ENCODE measurements around the gene MRPS21.

Gene MRPS21

DNA sequence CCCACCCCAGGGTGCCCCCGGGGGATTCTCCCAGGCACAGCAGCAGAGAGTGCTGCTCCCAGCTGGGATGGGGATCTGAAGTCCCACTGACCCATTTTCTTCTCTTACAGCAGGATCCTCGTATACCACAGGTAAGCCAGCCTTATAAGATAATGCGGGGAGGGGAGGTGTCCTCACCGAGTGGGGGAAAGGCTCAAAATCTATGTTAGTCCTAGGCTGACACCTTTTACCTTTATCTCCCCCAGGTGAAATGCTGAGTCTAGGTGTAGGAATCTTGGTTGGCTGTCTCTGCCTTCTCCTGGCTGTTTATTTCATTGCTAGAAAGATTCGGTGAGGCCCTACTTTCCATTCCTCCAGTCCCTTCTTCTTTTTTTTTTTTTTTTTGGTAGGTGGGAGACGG is 30.1 kb upstream of the MRPS21 start:
- TF ChIP-seq POLR2A (IDR thresholded peaks at IDR 0.05; ENCODE audit: low read depth, low read length) = no peak
- TF ChIP-seq POLR2AphosphoS5 (IDR thresholded peaks at IDR 0.05; ENCODE audit: low read depth, low read length) = peak; percentile 55; the same call in 1 of the 2 replicates
- no peak for FAIRE-seq
- DNase-seq (ENCODE audit: insufficient read length) = no peak

DNA sequence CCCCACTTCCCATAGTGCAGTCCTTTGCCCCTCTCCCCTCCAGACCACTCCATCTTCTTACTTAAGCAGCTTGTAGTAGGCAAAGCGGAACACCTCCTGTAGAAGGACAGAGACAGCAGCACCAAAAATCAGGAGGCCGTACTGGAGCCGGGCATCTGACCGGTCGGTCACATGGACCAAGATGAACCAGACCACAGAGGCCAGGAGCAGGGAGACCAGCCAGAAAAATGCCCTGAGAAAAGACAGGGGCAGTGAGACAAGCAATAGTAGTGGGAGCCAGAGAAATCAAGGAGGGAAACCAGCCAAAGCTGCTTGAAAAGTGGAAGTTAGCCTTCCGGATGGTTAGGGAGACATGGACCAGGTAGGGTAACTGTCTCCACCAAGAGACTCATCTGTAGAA is 25.8 kb upstream of the MRPS21 start:
- TF ChIP-seq POLR2A (IDR thresholded peaks at IDR 0.05; ENCODE audit: low read depth, low read length) = no peak
- no peak for TF ChIP-seq TAF1 (IDR thresholded peaks at IDR 0.05; ENCODE audit: borderline replicate concordance, low read depth, low read length)
- TF ChIP-seq POLR2AphosphoS5 (IDR thresholded peaks at IDR 0.05; ENCODE audit: low read depth, low read length) = no peak
- DNase-seq (ENCODE audit: insufficient read length) (no peak), FAIRE-seq (no peak)

DNA sequence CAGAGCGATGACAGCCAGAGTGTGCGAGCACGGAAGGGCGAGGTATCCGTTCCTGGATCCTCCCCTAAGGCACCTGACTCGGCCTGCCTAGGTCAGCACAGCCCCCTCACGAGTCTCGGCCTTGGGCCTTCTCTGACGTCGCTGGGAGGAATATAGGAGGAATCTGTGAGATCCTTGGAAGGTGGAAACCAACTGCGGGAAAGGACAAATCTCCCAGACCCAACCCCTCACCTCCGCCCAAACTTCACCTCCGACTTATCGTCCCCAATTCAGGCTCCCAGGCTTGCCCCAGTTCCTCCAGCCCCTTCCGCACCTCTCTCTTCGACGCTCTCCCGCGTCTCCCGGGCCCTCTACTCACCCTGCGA is 25.3 kb upstream of the MRPS21 start:
- no peak for FAIRE-seq
- TF ChIP-seq TAF1 (IDR thresholded peaks at IDR 0.05; ENCODE audit: borderline replicate concordance, low read depth, low read length) = no peak
- TF ChIP-seq POLR2AphosphoS5 (IDR thresholded peaks at IDR 0.05; ENCODE audit: low read depth, low read length) = no peak
- no peak for TF ChIP-seq POLR2A (IDR thresholded peaks at IDR 0.05; ENCODE audit: low read depth, low read length)
- DNase-seq (ENCODE audit: insufficient read length) = peak; percentile 40

DNA sequence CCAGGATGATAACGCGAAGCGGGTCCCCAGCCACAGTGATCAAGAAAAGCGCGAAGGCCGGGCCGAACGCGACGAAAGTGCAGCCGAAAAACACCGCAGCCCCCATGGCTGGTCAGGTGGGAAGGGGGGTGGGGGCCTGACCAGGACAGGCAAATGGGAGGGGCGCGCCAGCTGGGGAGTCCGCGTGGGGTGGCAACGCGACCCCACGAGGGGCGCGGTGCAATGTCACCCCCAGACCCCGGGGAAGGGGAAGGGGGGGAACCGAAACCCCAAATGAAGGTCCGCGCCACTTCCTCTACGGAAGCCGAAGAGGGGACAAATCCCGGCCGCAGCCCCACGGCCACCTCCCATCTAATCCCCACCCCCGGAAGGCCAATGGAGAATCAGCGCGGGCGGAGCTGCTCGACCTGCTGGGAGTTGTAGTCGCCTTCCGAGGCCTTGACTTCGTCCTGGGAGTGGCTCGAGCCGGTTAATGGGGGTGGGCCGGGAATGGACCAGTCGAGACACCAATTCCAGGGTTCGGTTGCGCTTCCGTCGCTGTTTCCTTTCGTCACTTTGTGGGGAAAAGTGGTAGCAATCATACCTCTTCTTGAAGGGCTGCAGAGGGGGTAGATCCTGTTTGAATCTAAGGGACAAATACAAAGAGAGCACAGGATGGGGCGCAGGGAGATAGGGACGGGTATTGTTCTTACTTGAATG is 24.8 kb upstream of the MRPS21 start, which contains the start of gene APH1A:
Gene APH1A (minus strand): TSS at position 312 of the 699 bp plus-strand sequence. CDS start 206 bp downstream, at position 106.
- FAIRE-seq (peak; percentile 95), DNase-seq (ENCODE audit: insufficient read length) (peak; percentile 98)
- TF ChIP-seq TAF1 (IDR thresholded peaks at IDR 0.05; ENCODE audit: borderline replicate concordance, low read depth, low read length) (peak; percentile 47), POLR2A (IDR thresholded peaks at IDR 0.05; ENCODE audit: low read depth, low read length) (peak; percentile 62), POLR2AphosphoS5 (IDR thresholded peaks at IDR 0.05; ENCODE audit: low read depth, low read length) (peak; percentile 34)

DNA sequence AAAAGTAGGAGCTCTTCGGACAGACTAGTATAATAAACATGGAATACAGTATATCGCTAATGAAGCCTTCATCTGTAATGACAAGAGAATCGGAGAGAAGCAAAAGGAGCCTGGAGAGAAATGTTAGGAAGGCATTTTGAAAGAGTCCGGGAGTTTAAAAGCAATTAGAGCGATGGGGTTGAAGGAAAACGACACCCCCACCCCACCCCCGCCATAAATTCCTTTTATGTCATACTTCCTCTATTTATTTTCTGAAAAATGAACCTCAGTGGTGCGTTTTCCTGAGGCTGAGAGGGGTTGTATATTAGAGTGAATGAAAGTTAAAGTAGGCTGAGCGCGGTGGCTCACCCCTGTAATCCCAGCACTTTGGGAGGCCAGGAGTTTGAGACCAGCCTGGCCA is 24.2 kb upstream of the MRPS21 start:
- DNase-seq (ENCODE audit: insufficient read length) (no peak), FAIRE-seq (no peak)
- no peak for TF ChIP-seq TAF1 (IDR thresholded peaks at IDR 0.05; ENCODE audit: borderline replicate concordance, low read depth, low read length)
- no peak for TF ChIP-seq POLR2A (IDR thresholded peaks at IDR 0.05; ENCODE audit: low read depth, low read length)
- no peak for TF ChIP-seq POLR2AphosphoS5 (IDR thresholded peaks at IDR 0.05; ENCODE audit: low read depth, low read length)

GRCh38 chr1:150271291-150271959 is 22.2 kb upstream of the MRPS21 start:
- no peak for FAIRE-seq
- no peak for TF ChIP-seq POLR2A (IDR thresholded peaks at IDR 0.05; ENCODE audit: low read depth, low read length)
- no peak for TF ChIP-seq TAF1 (IDR thresholded peaks at IDR 0.05; ENCODE audit: borderline replicate concordance, low read depth, low read length)
- TF ChIP-seq POLR2AphosphoS5 (IDR thresholded peaks at IDR 0.05; ENCODE audit: low read depth, low read length) = no peak
- DNase-seq (ENCODE audit: insufficient read length) = no peak

- TF ChIP-seq TAF1 (IDR thresholded peaks at IDR 0.05; ENCODE audit: borderline replicate concordance, low read depth, low read length) (no peak), POLR2A (IDR thresholded peaks at IDR 0.05; ENCODE audit: low read depth, low read length) (no peak), POLR2AphosphoS5 (IDR thresholded peaks at IDR 0.05; ENCODE audit: low read depth, low read length) (no peak)
- FAIRE-seq = no peak
Observed at GRCh38 chr1:150273311-150273710, 20.4 kb upstream of the MRPS21 start.

DNA sequence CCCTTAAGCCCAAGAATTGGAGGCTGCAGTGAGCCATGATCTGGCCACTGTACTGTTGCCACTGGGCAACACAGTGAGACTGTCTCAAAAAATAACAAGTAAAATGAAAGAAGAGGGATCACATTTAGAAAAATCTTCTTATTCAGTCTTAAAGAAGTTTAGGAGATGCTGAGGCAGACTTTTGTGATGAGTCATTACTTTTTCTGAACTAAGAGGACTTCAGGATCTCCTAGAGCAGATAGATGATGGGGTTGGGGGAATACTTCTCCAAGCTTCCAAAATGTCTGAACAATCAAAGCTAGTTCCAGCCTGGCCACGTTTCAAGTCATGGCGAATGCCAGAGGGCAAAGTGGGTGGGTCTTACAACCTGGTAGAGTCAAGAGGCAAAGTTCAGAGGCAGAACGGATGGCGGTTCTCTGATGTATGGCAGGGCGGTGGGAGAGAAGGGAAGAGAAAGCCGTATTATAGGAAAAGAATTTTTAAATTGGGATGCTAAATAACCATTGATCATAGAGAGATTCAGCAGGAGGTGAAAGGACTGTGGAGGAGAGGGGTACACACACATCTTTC is 13.4 kb upstream of the MRPS21 start:
- FAIRE-seq (no peak), DNase-seq (ENCODE audit: insufficient read length) (no peak)
- TF ChIP-seq POLR2A (IDR thresholded peaks at IDR 0.05; ENCODE audit: low read depth, low read length) = no peak
- no peak for TF ChIP-seq POLR2AphosphoS5 (IDR thresholded peaks at IDR 0.05; ENCODE audit: low read depth, low read length)

More at GRCh38 chr1:150273311-150273710, 20.4 kb upstream of the MRPS21 start:
- DNase-seq (ENCODE audit: insufficient read length) = no peak

GRCh38 chr1:150281221-150281757 is 12.4 kb upstream of the MRPS21 start:
- TF ChIP-seq POLR2A (IDR thresholded peaks at IDR 0.05; ENCODE audit: low read depth, low read length) (no peak), TAF1 (IDR thresholded peaks at IDR 0.05; ENCODE audit: borderline replicate concordance, low read depth, low read length) (no peak), POLR2AphosphoS5 (IDR thresholded peaks at IDR 0.05; ENCODE audit: low read depth, low read length) (no peak)
- FAIRE-seq (peak; percentile 21), DNase-seq (ENCODE audit: insufficient read length) (no peak)

DNA sequence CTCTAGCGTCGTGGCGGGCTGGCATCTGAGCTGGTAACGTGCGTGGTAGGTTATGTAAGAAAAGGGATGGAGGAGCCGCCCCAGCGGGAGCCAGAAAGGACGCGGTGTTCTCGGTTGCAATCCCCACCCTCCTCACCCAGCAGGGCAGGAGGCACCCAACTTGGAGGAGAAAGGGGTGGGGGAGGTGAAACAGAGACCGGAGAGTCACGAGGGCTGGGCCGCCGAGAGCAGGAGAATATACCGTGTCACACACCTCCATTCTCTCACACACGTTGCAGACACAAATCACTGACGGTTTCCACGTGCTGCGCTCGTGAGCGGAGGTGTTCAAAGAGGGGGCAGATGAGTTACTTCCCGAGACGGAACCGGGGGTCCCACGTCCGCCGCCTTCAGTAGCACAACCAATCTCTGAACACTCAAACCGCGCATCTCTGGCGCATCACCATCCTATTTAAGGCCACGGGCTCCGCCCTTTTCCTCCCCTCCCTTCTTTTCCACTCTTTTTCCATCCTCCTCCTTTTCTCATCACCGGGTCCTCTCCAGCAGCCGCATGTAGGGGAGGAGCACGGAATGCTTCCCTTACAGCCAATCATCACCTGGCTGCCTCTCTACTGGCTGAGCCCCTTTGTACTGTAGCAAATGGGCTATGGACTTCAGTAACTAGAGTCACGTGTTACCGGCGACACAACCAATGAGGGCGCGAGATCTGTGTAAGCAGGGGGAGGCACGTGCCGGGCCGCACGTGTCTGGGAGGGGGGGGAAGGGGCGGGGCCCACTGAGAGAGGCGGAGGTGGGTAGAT is 11.7 kb upstream of the MRPS21 start, which contains the start of gene CIART:
Gene CIART (plus strand): TSS at position 797 of the 800 bp plus-strand sequence. CDS start 714 bp downstream, outside the sequence.
- FAIRE-seq (peak; percentile 86), DNase-seq (ENCODE audit: insufficient read length) (peak; percentile 39)
- TF ChIP-seq TAF1 (IDR thresholded peaks at IDR 0.05; ENCODE audit: borderline replicate concordance, low read depth, low read length) = no peak
- TF ChIP-seq POLR2AphosphoS5 (IDR thresholded peaks at IDR 0.05; ENCODE audit: low read depth, low read length) = no peak
- TF ChIP-seq POLR2A (IDR thresholded peaks at IDR 0.05; ENCODE audit: low read depth, low read length) = no peak

DNA sequence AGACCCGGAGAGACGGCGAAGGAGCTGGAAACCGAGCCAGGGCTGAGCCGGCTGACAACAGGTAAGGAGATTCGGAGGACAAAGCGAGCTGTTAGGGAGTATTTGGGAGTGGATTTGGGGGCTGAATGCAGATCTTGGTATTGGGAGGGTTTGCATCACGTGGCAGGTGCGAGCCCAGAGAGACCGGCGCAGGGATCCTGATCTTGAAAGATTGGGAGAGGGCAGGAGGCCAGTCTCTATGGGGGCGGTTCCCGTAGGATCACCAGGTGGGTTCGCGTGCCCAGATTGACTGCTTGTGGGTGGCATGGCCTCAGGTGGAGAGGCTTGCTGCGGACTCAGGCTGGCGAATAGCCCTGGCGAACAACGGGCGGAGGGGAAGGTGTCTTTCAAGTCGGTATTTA is 11.1 kb upstream of the MRPS21 start:
- no peak for DNase-seq (ENCODE audit: insufficient read length)
- no peak for TF ChIP-seq POLR2A (IDR thresholded peaks at IDR 0.05; ENCODE audit: low read depth, low read length)
- FAIRE-seq = no peak

Data from GM12892 (cell line).